ENCODE measurements around the gene SEMA3A.
"Not testable (repeated sequence)": the region's sequence is repeated elsewhere in the genome, so short reads cannot be mapped to it uniquely, and the experiment has no call there.

SEMA3A gene

GRCh38 chr7:84058311-84059076 lies 136.1 kb downstream of the SEMA3A start:
- FAIRE-seq: no peak

DNA sequence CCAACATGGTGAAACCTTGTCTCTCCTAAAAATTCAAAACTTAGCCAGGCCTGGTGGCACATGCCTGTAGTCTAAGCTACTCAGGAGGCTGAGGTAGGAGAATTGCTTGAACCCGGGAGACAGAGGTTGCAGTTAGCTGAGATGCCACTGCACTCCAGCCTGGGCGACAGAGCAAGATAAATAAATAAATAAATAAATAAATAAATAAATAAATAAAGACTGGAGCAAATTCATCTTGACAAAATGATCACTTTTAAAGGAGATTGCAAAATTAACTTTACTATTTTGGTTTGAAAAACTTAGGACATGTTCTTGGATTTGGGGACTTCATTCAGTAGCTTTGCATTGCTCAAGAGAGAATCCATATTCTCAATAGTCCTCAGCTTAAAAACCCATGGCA lies 137.0 kb downstream of the SEMA3A start:
- FAIRE-seq: no peak

GRCh38 chr7:84055904-84056605 lies 138.5 kb downstream of the SEMA3A start:
- no peak for FAIRE-seq

GRCh38 chr7:84055199-84055598 lies 139.4 kb downstream of the SEMA3A start:
- FAIRE-seq: not testable (repeated sequence)

- no peak for FAIRE-seq
Measured at GRCh38 chr7:84049071-84049836, 145.3 kb downstream of the SEMA3A start.

- no peak for FAIRE-seq
Measured at GRCh38 chr7:84047085-84047484, 147.5 kb downstream of the SEMA3A start.

DNA sequence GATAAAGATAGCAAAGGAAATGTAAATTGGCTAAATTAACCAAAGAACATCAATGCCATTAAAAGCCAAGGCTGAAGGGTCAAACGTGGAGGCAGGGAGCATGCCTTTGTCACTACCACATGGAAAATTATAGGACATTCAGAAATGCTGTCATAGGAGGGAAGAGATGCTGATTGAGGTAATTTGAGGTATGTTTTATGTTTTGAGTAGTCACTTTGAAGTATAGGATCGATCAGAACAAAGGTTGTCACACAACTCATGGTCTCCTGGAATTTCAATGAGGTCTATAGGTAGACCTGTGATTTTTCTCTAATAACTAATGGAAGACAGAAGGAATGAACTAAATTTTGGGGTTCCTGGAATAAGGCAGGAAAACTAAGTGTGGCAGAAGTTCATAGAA lies 149.8 kb downstream of the SEMA3A start:
- FAIRE-seq: no peak

GRCh38 chr7:84043661-84044191 lies 150.9 kb downstream of the SEMA3A start:
- FAIRE-seq: no peak

- FAIRE-seq: no peak
Measured at GRCh38 chr7:84042110-84042539, 152.5 kb downstream of the SEMA3A start.

- FAIRE-seq: no peak
Measured at GRCh38 chr7:84041649-84042048, 152.9 kb downstream of the SEMA3A start.

DNA sequence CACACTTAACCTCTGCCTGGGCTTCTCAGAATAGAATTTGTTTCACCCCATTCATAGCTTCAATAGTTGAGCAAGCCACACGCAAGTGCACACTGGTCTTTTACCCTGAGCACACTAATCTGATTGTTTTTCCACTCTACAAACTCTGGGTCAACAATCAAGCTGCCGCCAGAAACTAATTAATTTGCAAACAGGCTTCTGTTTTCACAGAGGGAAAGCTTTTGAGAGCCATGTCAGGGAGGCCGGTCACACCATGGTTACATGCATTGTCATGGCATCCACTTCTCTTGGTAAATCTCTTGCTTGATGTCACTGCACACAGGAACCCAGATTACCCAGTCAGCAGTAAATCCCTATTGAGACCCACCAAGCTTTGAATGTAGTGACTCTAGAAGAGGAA lies 154.2 kb downstream of the SEMA3A start:
- no peak for FAIRE-seq

- no peak for FAIRE-seq
Measured at GRCh38 chr7:84039432-84039831, 155.2 kb downstream of the SEMA3A start.

DNA sequence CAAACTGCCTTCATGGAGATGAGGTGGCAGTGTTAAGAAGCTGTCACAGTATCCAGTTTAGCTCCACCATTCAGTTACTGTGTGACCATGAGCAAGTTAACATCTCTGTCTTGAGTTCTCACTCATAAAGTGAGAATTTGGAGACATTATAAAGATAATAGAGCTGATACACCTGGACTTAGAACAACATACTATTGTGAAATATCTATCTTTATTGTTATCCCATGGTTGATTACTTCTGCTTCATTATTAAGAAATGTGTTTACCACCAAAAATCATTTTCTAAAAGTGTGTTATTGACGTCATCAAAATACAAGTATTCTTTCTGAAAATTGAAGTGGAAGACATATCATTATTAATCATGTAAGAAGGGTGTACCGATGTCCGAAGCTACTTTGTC lies 166.9 kb downstream of the SEMA3A start:
- FAIRE-seq: no peak

GRCh38 chr7:84025332-84025927 lies 169.2 kb downstream of the SEMA3A start:
- FAIRE-seq: no peak

GRCh38 chr7:84022684-84023308 lies 171.8 kb downstream of the SEMA3A start:
- FAIRE-seq: peak; percentile 96

DNA sequence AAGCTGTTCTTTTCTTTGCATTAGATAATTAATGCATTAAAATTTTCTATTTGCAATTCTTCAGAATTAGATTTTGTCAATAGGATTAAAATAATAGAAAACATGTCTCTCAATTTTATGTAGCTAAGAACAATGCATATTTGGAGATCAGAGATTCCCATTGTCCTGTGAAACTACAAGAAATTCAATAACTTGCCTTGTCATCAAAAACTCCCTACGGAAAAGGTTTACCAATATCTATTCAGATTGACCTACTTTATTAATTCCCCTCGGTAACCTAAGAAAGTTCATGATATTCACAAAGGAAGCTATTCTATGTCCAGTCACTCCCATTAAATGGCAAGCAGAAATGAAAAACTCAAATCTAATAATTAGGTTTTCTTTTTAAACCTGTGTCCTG lies 172.6 kb downstream of the SEMA3A start:
- no peak for FAIRE-seq

DNA sequence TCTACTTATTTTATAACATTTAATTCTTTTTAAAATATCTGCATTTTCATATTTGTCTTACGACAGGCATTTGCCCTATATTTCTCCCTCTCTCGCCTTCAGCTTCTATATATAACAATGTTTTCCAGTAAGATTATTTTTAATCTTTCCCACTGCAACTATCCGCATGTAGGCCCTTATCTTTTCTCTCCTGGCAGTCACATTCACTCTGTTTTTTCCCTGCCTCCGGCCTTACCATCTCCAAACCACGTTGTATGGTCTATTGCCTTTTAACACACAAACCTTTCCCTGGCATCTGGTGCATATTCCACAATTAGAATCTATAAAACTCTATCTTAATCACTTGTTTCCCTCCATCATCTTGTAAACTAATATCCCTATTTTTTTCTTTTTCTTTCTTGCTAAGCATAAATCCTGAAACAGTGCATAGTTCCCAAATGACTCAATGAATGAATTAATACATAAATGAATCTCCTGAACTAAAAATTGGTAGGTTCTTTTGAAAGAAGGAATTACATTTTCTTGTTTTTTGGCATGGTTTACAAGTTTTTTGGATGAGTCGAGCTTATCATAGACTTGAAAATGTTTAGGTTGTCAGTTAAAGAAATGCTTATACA lies 173.2 kb downstream of the SEMA3A start:
- no peak for FAIRE-seq

DNA sequence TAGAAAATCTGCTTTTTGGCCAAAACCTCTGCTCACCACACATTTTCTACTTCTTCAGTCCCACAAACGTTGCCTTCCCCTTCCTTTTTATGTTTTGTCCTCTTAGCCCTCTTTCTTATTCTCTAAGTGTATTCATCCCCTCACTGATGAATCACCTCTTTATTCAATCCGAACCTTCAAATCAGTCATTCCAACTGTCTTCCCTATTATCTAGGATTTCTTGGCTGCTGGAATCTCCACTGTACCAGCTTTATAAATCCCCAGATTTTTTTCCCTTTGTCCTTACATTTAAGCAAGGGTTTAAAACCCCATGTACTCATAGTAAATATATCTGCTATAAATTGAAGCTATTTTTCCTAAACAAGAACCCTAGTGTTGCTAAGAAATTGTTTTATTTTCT lies 176.9 kb downstream of the SEMA3A start:
- FAIRE-seq: no peak

DNA sequence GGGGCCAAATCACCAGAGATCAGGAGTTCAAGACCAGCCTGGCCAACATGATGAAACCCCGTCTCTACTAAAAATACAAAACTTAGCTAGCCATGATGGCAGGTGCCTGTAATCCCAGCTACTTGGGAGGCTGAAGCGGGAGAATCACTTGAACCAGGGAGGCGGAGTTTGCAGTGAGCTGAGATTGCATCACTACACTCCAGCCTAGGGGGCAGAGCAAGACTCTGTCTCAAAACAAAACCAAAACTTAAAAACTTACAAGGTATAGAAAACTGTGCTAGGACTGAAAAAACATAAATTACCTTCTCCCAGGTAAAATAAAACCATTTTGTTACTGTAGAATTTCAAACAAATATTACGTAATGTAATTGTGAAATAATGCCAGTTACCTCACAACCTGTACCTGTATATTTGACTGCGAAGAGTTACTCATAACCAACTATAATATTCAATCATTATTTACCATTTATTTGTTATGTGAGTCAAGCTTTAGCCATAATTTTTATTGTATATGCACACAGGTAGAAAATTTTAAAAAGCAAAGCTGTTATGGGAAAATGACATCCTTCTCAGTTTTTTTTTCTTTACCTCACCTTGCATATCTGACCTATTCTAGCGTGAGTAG lies 180.9 kb downstream of the SEMA3A start:
- no peak for FAIRE-seq

DNA sequence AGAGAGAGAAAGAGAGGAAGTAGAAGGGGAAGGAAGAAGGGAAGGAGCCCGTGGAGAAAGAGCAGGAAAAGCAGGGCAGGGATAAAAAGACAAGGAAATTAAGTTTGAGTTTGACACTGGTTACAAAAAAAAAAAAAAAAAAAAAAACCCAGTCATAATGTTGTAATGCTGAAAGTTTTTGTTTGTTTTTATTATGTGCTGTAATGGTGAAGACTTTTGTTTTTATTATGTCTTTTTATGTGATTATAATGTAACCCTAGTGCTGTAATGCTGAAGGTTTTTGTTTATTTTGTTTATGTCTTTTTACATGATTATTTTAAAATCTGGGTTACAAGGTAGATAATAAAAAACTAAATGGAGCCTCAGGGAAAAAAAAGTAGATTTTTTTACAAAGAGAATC lies 184.8 kb downstream of the SEMA3A start:
- FAIRE-seq: no peak

DNA sequence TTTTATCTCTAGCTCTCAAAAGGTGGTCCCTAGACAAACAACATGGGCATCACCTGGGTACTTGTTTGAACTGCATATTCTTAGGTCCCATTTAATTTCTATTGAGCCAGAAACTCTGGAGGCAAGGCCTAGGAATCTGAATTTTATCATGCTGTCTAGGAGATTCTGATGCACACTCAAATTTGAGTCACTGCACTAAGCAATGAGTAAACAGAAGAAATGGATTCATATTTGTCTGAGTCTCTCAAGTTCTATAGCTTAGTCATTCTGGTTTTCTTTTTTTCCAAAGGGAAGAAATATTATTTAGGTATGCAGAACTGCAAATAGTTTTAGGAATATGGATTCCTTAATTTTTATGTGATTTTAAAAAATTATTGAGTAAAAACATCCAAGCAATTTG lies 185.5 kb downstream of the SEMA3A start:
- no peak for FAIRE-seq

- FAIRE-seq: no peak
Measured at GRCh38 chr7:84003191-84003590, 191.4 kb downstream of the SEMA3A start.

Data from islet of Langerhans (tissue), 1 donor.